PC-9 (cell line): Measurements from ENCODE around the gene RPS26. TPM values are rescaled to one million over a fixed set of nuclear protein-coding genes. Genes with fewer than 3 reads are reported as not detected.
"Not testable (repeated sequence)": the region's sequence is repeated elsewhere in the genome, so short reads cannot be mapped to it uniquely, and the experiment has no call there.

ENCODE experiments used
- BruUV-seq: library from RNA; stranded (reverse); fragments of 400-500 nt; replicated peaks from 2 replicates; lab custom pipeline; 2021; lab: Mats Ljungman, UMichigan
- CTCF ChIA-PET: fragments of 300-600 bp; sonication (Branson Sonifier 250); formaldehyde crosslinking; loops from one replicate; lab custom pipeline; 2022; ENCODE audit warnings: antibody characterized with exemption; lab: Charles Lee
- POLR2A ChIA-PET: fragments of 300-600 bp; sonication (Branson Sonifier 250); formaldehyde crosslinking; loops from one replicate; lab custom pipeline; 2022; ENCODE audit warnings: antibody characterized with exemption; ENCODE audit not compliant: unreplicated experiment; lab: Charles Lee
- DNase-seq, 2 experiments: peaks; one replicate each; pipeline versions ENCODE4 v3.0.0 to v3.0.0-alpha.2; 2015 to 2022; ENCODE audit warnings: mixed read lengths in 1 of 2
- H2AFZ ChIP-seq: fragments of 200-600 bp; sonication (generic); 2 replicates; pipeline ENCODE4 v1.8.1; 2017; ENCODE audit warnings: antibody characterized with exemption
- H3F3A ChIP-seq: fragments of 200-600 bp; sonication (generic); 2 replicates; pipeline ENCODE4 v1.8.1; 2017; ENCODE audit warnings: antibody characterized with exemption, mild to moderate bottlenecking, low read depth; ENCODE audit not compliant: insufficient read depth
- H3K27ac ChIP-seq: fragments of 200-600 bp; sonication (generic); 2 replicates; pipeline ENCODE4 v1.6.1; 2016; ENCODE audit warnings: mixed run types
- H3K27me3 ChIP-seq: fragments of 200-600 bp; sonication (generic); 2 replicates; pipeline ENCODE4 v1.6.1; 2016; ENCODE audit warnings: low read depth, mixed run types; ENCODE audit not compliant: insufficient read depth
- H3K36me3 ChIP-seq: fragments of 200-600 bp; sonication (generic); 2 replicates; pipeline ENCODE4 v1.6.1; 2016; ENCODE audit warnings: low read depth, mixed run types
- H3K4me1 ChIP-seq: fragments of 200-600 bp; sonication (generic); replicated peaks from 2 replicates; pipeline ENCODE4 v1.6.1; 2016; ENCODE audit warnings: mixed run types; ENCODE audit not compliant: insufficient read depth
- H3K4me2 ChIP-seq: fragments of 200-600 bp; sonication (generic); 2 replicates; pipeline ENCODE4 v1.6.1; 2017; ENCODE audit warnings: mixed run types
- H3K4me3 ChIP-seq: fragments of 200-600 bp; sonication (generic); 2 replicates; pipeline ENCODE4 v1.6.1; 2016; ENCODE audit warnings: mixed run types
- H3K79me2 ChIP-seq: fragments of 200-600 bp; sonication (generic); 2 replicates; pipeline ENCODE4 v1.6.1; 2017; ENCODE audit warnings: low read depth, mixed run types
- H3K9me2 ChIP-seq: fragments of 200-600 bp; sonication (generic); 2 replicates; pipeline ENCODE4 v1.8.1; 2017; ENCODE audit warnings: mild to moderate bottlenecking; ENCODE audit not compliant: insufficient read depth
- H3K9me3 ChIP-seq: fragments of 200-600 bp; sonication (generic); 2 replicates; pipeline ENCODE4 v1.8.1; 2016; ENCODE audit warnings: low read depth; ENCODE audit not compliant: insufficient read depth
- H4K20me1 ChIP-seq: fragments of 200-600 bp; sonication (generic); 2 replicates; pipeline ENCODE4 v1.8.1; 2017; ENCODE audit not compliant: insufficient read depth
- CTCF ChIP-seq: fragments of 200-600 bp; sonication (generic); conservative IDR thresholded peaks from 2 replicates; pipeline ENCODE4 v1.6.1; 2017; ENCODE audit warnings: mixed run types, antibody characterized with exemption, mild to moderate bottlenecking, moderate library complexity
- EZH2 ChIP-seq: fragments of 200-600 bp; sonication (generic); IDR thresholded peaks from 2 replicates; pipeline ENCODE4 v1.8.0; 2017; ENCODE audit warnings: antibody characterized with exemption, low read depth
- intact Hi-C: fragments of 100-400 bp; cut with micrococcal nuclease; formaldehyde crosslinking; loops from one replicate; pipeline ENCODE4 v1.10.0; 2022; ENCODE audit not compliant: unreplicated experiment
- total RNA-seq: library from RNA; stranded (reverse); gene quantifications from 2 replicates; pipeline ENCODE4 v1.2.3, GENCODE V29; 2021

RPS26 gene
- total RNA-seq, 1 experiment from 2014 or later, result 43.3 TPM

GRCh38 chr12:56074396-56074795, 32.7 kb downstream of the RPS26 start:
- BruUV-seq, result no TSS peak

GRCh38 chr12:56077966-56078365, 36.2 kb downstream of the RPS26 start:
- BruUV-seq, CTCF ChIA-PET, H3K27ac ChIP-seq: not testable (repeated sequence)

More at GRCh38 chr12:56074396-56074795, 32.7 kb downstream of the RPS26 start:
- Histone ChIP-seq H3K27me3 (no peaks in the 10 kb centered on the region), H2AFZ (no peak overlapping the region), H4K20me1 (no peaks in the 10 kb centered on the region), H3K4me1 (peaks cover 13% of the 10 kb centered on the region), H3K79me2 (no peaks in the 10 kb centered on the region), H3K4me2 (no peak overlapping the region), H3K9me2 (no peaks in the 10 kb centered on the region), H3F3A (peaks cover 17% of the 10 kb centered on the region), H3K9me3 (no peaks in the 10 kb centered on the region), H3K36me3 (no peaks in the 10 kb centered on the region), H3K27ac (no peak overlapping the region), H3K4me3 (no peak overlapping the region)
- no peak for TF ChIP-seq CTCF
- TF ChIP-seq EZH2, result no peak
- CTCF ChIA-PET, result interaction anchor here (0.6 kb wide), 1 partner anchor 60 kb away, joined by 3 read pairs; no protein-coding TSS in a partner anchor
- DNase-seq, result no peak
- POLR2A ChIA-PET, result no interaction called here
- intact Hi-C loops, result no loop called here

GRCh38 chr12:56078427-56078826, 36.7 kb downstream of the RPS26 start:
- Histone ChIP-seq H3K4me3 (peak overlapping the region; percentile 69), H3K36me3 (no peaks in the 10 kb centered on the region), H2AFZ (peak overlapping the region; percentile 93), H3K4me2 (peak overlapping the region; percentile 93), H3K9me2 (no peaks in the 10 kb centered on the region), H3K79me2 (peaks cover 32% of the 10 kb centered on the region), H3F3A (peaks cover 21% of the 10 kb centered on the region), H3K4me1 (peaks cover 26% of the 10 kb centered on the region), H3K27ac (peak overlapping the region; percentile 86), H4K20me1 (peaks cover 6% of the 10 kb centered on the region; the same call in 1 of the 2 replicates), H3K9me3 (no peaks in the 10 kb centered on the region), H3K27me3 (no peaks in the 10 kb centered on the region)
- POLR2A ChIA-PET, result interaction anchor here (0.9 kb wide), 1 partner anchor 394 kb away, joined by 7 read pairs; no protein-coding TSS in a partner anchor
- DNase-seq, result no peak
- CTCF ChIA-PET, result no interaction called here
- intact Hi-C loops, result loop anchor here (2.0 kb wide), 1 partner anchor 32 kb away; no protein-coding TSS in a partner anchor
- TF ChIP-seq CTCF, result no peak
- no peak for TF ChIP-seq EZH2
- no TSS peak for BruUV-seq

More at GRCh38 chr12:56077966-56078365, 36.2 kb downstream of the RPS26 start:
- peaks cover 21% of the 10 kb centered on the region for H3F3A ChIP-seq
- H3K4me3 ChIP-seq, H3K27me3 ChIP-seq, H2AFZ ChIP-seq, H3K9me2 ChIP-seq, POLR2A ChIA-PET, H4K20me1 ChIP-seq, DNase-seq, H3K36me3 ChIP-seq, H3K9me3 ChIP-seq: not testable (repeated sequence)
- intact Hi-C loops, result loop anchor here (2.0 kb wide), 1 partner anchor 31 kb away; no protein-coding TSS in a partner anchor
- H3K4me2 ChIP-seq, result peak overlapping the region; percentile 93; the same call in 1 of the 2 replicates
- peaks cover 27% of the 10 kb centered on the region for H3K79me2 ChIP-seq
- H3K4me1 ChIP-seq, result peaks cover 26% of the 10 kb centered on the region
